HG03442 (cell line): ENCODE data around the gene A3GALT2.
"Not testable (repeated sequence)": the region's sequence is repeated elsewhere in the genome, so short reads cannot be mapped to it uniquely, and the experiment has no call there.

Source experiments
- ATAC-seq: cut with Tn5 transposase; IDR thresholded peaks from one replicate; pipeline ENCODE4 v1.9.1; 2021; ENCODE audit warnings: mild to moderate bottlenecking, moderate library complexity; ENCODE audit not compliant: unreplicated experiment

Gene A3GALT2

DNA sequence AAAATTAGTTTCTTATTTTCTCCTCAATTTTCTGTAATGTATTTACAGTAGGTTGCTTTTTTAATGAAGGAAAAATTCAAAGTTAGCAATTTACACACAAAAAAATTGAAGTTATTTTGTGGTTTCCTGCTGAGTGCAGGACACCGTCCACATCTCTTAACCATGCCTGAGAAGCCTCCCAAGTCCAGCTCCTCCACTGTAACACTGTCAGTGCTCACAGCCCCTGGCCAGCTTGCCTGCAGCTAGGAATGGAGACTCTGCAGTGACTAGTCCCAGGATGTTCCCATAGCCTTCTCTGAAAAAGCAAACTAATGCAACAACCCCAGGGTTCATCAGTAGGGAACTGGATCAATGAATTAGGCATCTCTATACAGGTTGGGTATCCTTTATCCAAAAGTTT lies 3.5 kb downstream of the A3GALT2 start:
- no peak for ATAC-seq

DNA sequence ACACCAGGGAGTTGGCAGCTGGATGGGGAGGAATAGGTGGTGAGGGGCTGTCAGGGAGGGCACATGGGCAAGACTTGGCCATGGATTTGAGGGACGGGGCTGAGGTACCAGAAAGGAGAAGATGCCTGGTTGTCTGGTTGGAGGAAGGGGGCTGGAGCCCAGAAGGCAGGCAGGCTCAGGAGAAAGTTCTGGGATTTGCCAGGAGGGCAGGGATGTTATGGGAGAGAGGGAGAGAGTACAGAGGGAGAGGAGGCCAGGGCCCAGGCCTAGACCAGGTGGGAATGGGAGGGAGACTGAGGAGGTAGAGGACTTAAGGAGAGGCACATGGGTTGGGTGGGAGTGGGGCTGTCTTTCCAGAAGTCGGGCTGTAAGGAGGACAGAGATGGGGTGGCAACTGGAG lies 4.3 kb downstream of the A3GALT2 start:
- ATAC-seq: no peak

DNA sequence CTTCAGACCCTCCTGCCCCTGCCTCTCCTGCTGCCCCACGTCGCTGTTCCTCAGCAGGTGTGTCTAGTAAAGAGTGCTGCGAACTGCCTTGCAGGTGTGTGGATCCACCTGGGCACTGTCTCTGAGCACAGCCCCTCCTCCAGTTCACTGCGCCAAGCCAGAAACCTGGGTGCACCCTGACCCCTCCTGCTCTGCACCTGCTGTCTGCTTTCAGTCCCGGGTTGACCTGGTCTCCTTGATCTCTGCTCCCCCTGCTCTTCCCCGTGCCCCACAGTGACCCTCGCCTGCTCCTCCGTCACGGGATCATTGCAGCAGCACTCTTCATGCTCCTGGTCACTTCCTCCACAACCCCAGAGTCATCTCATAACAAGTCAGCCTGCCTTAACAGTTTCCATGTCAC lies 6.5 kb downstream of the A3GALT2 start:
- no peak for ATAC-seq

DNA sequence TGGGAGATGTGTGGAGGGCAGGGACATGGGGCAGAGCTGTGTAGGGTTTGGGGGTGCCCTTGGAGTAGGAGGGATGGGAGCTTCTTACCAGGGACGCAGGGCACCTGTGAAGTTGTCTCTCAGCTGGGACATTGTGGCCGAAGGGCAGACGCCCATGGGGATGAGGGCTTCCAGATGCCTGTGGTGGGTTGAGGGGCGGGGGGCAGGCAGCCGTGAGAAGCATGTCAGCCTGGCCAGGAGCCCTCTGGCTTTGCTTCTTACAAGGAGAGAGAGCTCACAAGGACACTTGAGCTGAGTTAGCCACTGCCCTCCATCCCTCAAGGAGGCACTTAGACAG lies 8.5 kb downstream of the A3GALT2 start:
- ATAC-seq: no peak

- no peak for ATAC-seq
These were observed 9.0 kb downstream of the A3GALT2 start for GRCh38 chr1:33311706-33312412.

GRCh38 chr1:33310702-33311101 lies 10.2 kb downstream of the A3GALT2 start:
- ATAC-seq: no peak

GRCh38 chr1:33309351-33309750 lies 11.5 kb downstream of the A3GALT2 start:
- ATAC-seq: not testable (repeated sequence)

GRCh38 chr1:33307494-33307864 lies 13.4 kb downstream of the A3GALT2 start:
- no peak for ATAC-seq

DNA sequence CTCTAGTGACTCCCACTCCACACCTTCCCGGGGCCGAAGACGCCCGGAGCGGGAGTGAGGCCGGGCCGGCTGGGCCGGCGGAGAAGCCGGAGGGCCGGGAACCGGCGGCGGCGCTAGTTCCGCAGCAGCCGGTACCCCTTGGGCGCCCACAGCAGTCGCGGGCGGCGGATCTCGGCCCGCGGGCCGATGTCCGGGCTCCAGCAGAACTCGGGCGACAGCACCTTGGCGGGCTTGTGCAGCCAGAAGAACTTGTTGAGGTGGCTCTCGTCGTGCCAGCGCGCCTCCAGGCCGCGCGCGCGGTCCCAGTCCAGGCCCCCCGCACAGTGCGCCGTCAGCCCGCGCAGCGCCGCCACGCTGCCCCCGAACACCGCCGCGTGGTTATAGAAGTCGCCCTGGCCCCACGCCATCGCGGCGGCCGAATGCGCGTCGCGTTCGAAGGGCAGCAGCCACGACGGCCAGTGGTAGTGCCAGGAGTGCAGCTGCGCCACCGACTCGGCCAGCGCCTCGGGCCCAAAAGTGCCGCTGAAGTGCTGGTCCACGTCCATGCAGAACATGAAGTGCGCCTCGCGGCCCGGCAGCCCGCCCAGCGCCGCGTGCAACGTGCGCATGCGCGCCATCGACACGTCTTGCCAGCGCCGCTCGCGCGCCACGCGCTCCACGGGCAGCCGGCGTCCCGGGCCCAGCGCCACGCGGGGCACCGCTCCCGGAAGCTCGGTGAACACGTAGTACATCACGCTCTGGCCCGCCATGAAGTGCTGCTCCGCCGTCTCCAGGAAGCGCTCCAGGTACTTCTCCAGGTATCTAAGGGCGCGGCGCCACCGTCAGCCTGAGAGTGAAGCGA lies 14.0 kb downstream of the A3GALT2 start:
- no peak for ATAC-seq

- ATAC-seq: no peak
These were observed 14.9 kb downstream of the A3GALT2 start for GRCh38 chr1:33305816-33306652.

GRCh38 chr1:33305016-33305415 lies 15.9 kb downstream of the A3GALT2 start:
- ATAC-seq: no peak

DNA sequence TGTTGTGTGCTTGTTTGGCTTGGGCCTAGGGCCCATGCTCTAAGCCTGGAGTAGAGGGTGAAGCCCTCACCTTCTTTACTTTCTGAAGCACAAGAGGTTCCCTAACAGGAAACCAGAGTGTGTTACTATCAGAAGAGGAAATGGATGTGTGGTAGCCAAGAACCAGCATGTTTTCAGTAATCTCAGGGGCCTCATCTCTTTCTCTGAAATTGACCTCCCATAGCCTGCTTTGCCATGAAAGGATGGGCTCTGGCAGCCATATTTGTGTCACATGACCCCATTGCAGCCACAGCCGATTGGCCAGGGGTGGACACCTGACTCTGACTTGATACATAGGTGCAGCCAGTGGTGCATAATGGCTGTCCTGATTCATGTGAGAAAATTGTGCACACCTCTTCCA lies 18.6 kb downstream of the A3GALT2 start:
- no peak for ATAC-seq

DNA sequence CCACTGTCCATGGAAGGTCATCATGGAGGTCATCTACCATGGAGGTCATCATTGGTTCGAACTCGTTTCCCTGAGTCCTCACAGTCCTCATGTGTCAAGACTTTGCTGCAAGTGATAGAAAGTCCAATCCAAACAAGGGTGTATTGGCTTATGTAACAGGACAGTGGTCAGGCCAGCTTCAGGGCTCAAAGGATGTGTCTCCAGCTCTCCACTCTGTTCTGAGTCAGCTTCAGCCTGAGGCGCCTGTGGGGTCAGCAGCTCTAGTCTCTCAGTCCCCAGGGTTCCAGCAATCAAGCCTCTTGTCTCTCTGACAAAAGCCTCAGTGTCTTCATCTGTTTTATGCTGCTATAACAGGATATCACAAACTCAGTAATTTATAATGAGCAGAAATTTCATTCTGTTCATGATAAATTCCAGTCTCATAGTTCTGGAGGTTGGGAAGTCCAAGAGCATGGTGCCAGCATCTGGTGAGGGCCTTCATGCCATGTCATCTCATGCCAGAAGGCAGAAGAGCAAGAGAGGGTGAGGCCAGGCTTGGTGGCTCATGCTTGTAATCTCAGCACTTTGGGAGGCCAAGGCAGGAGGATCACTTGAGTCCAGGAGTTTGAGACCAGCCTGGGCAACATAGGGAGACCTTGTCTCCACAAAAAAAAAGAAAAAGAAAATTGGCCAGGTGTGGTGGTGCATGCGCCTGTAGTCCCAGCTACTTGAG lies 19.5 kb downstream of the A3GALT2 start:
- ATAC-seq: no peak

- no peak for ATAC-seq
These were observed 20.2 kb downstream of the A3GALT2 start for GRCh38 chr1:33300673-33301072.

DNA sequence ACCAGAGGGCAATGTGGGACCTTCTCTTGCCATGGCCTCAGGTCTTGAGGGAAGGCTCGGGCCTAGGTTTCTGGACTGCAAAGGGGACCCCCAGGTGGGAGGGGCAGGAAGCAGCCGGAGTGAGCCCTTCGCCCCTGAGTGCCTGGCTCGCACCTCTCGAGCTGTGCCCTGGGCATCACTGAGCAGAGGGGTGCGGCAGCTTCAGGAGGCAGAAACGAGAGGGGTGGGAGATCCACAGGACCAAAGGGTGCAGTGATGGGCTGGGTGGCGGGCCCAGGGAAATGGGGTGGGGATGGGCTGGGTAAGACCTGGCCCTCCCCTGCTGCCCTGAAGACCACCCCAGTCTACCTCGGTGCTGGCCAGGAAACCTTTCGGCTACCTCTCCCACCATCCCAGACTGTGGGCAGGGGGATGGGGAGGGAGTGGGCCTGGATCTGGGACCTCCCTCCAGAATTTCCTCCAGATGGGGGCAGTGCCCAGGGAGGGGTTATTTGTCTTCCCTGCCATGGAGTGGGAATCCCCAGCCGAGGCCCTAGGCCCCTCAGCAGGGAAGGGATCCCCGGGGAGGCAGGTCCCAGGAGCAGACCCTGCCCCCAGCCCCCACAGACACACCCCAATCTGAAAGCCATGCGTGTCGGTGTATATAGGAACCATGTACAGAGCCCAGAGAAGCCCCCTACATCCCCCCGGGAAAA lies 21.3 kb downstream of the A3GALT2 start:
- ATAC-seq: no peak

DNA sequence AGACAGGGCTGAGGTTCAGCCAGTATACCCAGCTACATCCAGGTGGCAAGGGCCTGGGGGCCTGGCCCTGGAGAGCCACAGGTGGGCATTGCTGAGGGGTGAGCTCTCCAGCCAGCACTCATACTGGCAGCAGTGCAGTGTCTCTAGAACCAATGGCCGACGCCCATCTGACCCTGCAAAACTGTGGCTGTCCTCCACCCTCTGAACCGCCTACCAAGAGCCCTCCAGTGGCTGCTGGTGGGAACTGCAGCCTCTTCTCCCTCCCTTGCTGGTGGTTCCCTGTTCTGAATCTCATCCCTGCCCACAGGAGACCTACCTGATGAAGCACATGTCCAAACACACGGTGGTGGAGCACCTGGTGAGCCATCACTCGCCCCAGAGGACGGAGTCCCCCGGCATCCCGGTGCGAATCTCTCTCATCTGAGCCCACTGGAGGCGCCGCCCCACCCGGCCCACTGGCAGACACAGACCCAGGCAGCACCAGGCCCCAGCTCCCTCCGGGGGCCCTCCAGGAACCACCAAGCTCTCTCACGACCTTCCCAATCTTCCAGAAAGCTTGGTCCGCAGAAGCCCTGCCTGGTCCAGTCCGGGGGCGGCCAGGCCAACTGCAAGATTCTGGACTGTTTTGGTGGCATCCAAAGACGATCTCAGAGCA lies 22.1 kb downstream of the A3GALT2 start:
- ATAC-seq: no peak

- no peak for ATAC-seq
These were observed 22.8 kb downstream of the A3GALT2 start for GRCh38 chr1:33297911-33298622.

GRCh38 chr1:33296824-33297223 lies 24.1 kb downstream of the A3GALT2 start:
- ATAC-seq: no peak

GRCh38 chr1:33296082-33296458 lies 24.8 kb downstream of the A3GALT2 start:
- ATAC-seq: no peak
